Ovary (tissue), 9 donors: ENCODE measurements around the gene GGT7. TPM values are rescaled to one million over a fixed set of nuclear protein-coding genes. Genes with fewer than 3 reads are reported as not detected.

Experiments
- DNase-seq, 5 donors: peaks; one replicate each; pipeline ENCODE4 v3.0.0-alpha.2; 2019 to 2020
- H3K27ac ChIP-seq, 2 donors: fragments of 200-600 bp; one replicate each; pipeline versions ENCODE4 v1.5.1 to v1.8.0; 2019 to 2022
- H3K27me3 ChIP-seq: fragments of 200-600 bp; one replicate; pipeline ENCODE4 v1.8.0; 2022
- H3K36me3 ChIP-seq: fragments of 200-600 bp; sonication (generic); one replicate; pipeline ENCODE4 v1.5.1; 2019
- H3K4me1 ChIP-seq: one replicate; pipeline ENCODE4 v1.8.1; 2013; ENCODE audit warnings: mild to moderate bottlenecking, moderate library complexity; ENCODE audit not compliant: insufficient read depth
- H3K4me3 ChIP-seq: fragments of 200-600 bp; sonication (generic); one replicate; pipeline ENCODE4 v1.5.1; 2017
- H3K9me3 ChIP-seq, 2 donors: fragments of 200-600 bp in 1 of 2; sonication (generic) in 1 of 2; one replicate each; pipeline versions ENCODE4 v1.5.1 to v1.8.1; 2013 to 2019; ENCODE audit warnings: mild to moderate bottlenecking in 1 of 2, moderate library complexity in 1 of 2
- CTCF ChIP-seq, 3 donors: fragments of 450-650 bp in 2 of 3; fragments of 200-600 bp in 1 of 3; IDR thresholded peaks; one replicate each; pipeline versions ENCODE4 v1.5.1 to v1.8.0; 2016 to 2022; ENCODE audit warnings: antibody characterized with exemption in 3 of 3, mild to moderate bottlenecking in 1 of 3
- EP300 ChIP-seq: sonication (generic); formaldehyde crosslinking; IDR thresholded peaks from one replicate; pipeline ENCODE4 v1.6.1; 2017; ENCODE audit warnings: antibody characterized with exemption
- POLR2A ChIP-seq: fragments of 450-650 bp; IDR thresholded peaks from one replicate; pipeline ENCODE4 v1.6.1; 2017; ENCODE audit warnings: antibody characterized with exemption, mild to moderate bottlenecking, moderate library complexity
- WGBS, 3 donors: extraction: QIAGEN DNeasy Blood & Tissue Kit in 1 of 3; methylation state at CpG; one replicate each; pipeline versions ENCODE4 v1.1.5 to v1.1.7; 2013 to 2017; 5-methylcytosine and 5-hydroxymethylcytosine counted together
- intact Hi-C, 4 donors: fragments of 100-400 bp; cut with DNase I; formaldehyde crosslinking; loops; one replicate each; pipeline versions ENCODE4 v1.11.0 to v1.15.1; 2022 to 2023
- polyA plus RNA-seq, 2 donors: library from polyadenylated mRNA; stranded (reverse); fragments of 200-250 nt in 1 of 2; fragments of 350-450 nt in 1 of 2; fragmentation: Illumina TruSeq in 1 of 2; extraction: RNeasy Lipid Tissue Mini Kit (QIAGEN cat#74804) in 1 of 2; gene quantifications; one replicate each; pipeline ENCODE4 v1.2.3, GENCODE V29; 2013 to 2014
- total RNA-seq, 7 donors: library from RNA; depleted of rRNA in 2 of 7; stranded (reverse); fragments of >200 nt in 2 of 7; fragmentation: NEBNext Ultra II Directional in 3 of 7; extraction: Animal tissue kit (Norgen Biotek cat#: 25700) in 3 of 7; gene quantifications; one replicate each; pipeline versions ENCODE4 v1.1.0 to v1.2.4, GENCODE V29; 2016 to 2023
- donor health status: DM: no; HTN: no; CAD: no; lungs with moderate emphysema.
- donor health status: DM: no; HTN: no; CAD: no.
- donor health status: Bipolar disorder and iron deficiency.
- donor health status: DM: yes; HTN: yes; CAD: no.
- donor health status: DM: no; HTN: no; CAD: no.
- donor health status: DM: yes; HTN: yes; CAD: no.

GGT7 gene
- total and polyA plus RNA-seq, 9 donors: 4.4 to 30.3 (median 18.8) TPM

DNA sequence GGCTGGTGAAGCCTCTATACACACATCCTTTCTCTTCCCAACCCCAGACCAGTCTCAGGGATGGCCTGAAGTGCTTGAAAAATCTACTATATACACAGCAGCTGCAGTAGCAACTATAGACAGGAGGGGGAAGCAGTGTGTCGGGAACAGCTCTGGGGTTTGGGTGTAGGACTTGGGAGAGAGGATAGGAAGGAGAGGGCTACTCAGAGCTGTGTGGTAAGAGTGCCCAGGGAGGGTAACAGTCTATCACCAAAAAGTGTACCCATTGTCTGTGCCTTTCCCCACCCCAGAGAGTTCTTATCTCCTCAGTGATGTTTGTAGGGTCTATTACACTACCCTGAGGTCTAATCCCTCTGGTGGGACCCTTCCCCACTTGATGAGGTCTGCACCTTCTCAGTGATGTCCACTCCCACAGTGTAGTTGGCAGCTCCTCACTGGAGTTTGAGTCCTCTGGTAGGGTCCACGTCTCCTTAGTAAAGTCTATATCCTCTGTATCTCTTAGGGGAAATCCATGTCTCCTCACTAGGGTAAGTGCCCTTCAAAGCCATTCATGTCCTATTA lies 1.5 kb upstream of the GGT7 start:
- TF ChIP-seq POLR2A: no peak
- TF ChIP-seq EP300: no peak
- TF ChIP-seq CTCF (IDR thresholded peaks at IDR 0.05): peak; percentile 65 to 90 (median 84)
- Histone ChIP-seq H3K27me3 (no peaks in the 10 kb centered on the region), H3K36me3 (no peaks in the 10 kb centered on the region), H3K4me3 (no peak overlapping the region), H3K9me3 (no peaks in the 10 kb centered on the region), H3K4me1 (peaks cover 9% of the 10 kb centered on the region), H3K27ac (no peak overlapping the region)
- 25 to 31% (median 31%) methylated on average over 2 of the region's 2 CpGs for WGBS, 3 donors
- DNase-seq: peak; percentile 73 to 85 (median 76)
- intact Hi-C loops: loop anchor here (2.0 to 5.0 kb wide), 3 partner anchors 81 to 218 kb away; partner anchors contain the start of genes GSS (in 4 of the 4), MYH7B (in 4 of the 4) and TRPC4AP (in 2 of the 4)

DNA sequence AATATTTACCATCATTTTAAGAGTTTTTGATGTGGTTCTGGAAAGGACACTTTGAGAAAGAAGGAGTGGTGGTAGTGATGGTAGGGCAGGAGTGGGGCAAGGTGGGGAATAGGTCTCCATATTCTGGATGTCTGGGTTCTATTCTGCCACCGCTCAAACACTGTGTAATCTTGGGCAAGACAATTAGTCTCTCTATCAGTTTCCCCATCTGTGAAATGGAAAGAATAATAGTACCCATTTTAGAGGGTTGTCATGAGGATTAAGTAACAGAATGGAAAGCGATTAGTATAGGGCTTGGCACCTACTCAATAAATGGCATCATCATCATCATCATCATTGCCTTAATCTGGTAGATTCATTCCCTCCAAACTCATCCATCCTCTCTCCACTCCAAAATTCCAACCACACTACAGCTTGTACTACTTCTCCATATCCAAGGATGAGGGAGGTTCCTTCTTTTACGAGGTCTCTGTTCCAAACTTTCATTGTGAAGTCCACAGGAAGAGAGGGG lies 982 bp upstream of the GGT7 start:
- H3K9me3 ChIP-seq: no peaks in the 10 kb centered on the region
- TF ChIP-seq EP300 (no peak), POLR2A (no peak), CTCF (IDR thresholded peaks at IDR 0.05) (no peak)
- H3K36me3 ChIP-seq: no peaks in the 10 kb centered on the region
- intact Hi-C loops: loop anchor here (2.0 to 5.0 kb wide), 3 partner anchors 81 to 219 kb away; partner anchors contain the start of genes GSS (in 4 of the 4), MYH7B (in 4 of the 4) and TRPC4AP (in 2 of the 4)
- H3K27me3 ChIP-seq: no peaks in the 10 kb centered on the region
- WGBS, 3 donors: 50 to 54% (median 51%) methylated on average over 3 of the region's 3 CpGs
- H3K4me1 ChIP-seq: peaks cover 9% of the 10 kb centered on the region
- peak overlapping the region in 1 of 2 donors; percentile 24 for H3K27ac ChIP-seq
- DNase-seq: no peak
- no peak overlapping the region for H3K4me3 ChIP-seq

- peaks cover 5% of the 10 kb centered on the region for H3K4me1 ChIP-seq
- no peaks in the 10 kb centered on the region for H3K27me3 ChIP-seq
- intact Hi-C loops: loop anchor here in 3 of 4 donors (5.0 kb wide), 2 partner anchors 85 to 220 kb away; partner anchors contain the start of genes GSS (in 3 of the 3), MYH7B (in 3 of the 3) and TRPC4AP (in 2 of the 3)
- peak overlapping the region; percentile 57 for H3K4me3 ChIP-seq
- no peaks in the 10 kb centered on the region for H3K9me3 ChIP-seq
- H3K27ac ChIP-seq: peak overlapping the region; percentile 42 to 52
- TF ChIP-seq POLR2A (no peak), CTCF (IDR thresholded peaks at IDR 0.05) (no peak), EP300 (no peak)
- DNase-seq: no peak
- 42 to 46% (median 46%) methylated on average over 10 of the region's 10 CpGs for WGBS, 3 donors
- no peaks in the 10 kb centered on the region for H3K36me3 ChIP-seq
Observed at GRCh38 chr20:34871966-34872621, 562 bp downstream of the GGT7 start.

- H3K9me3 ChIP-seq: no peaks in the 10 kb centered on the region
- intact Hi-C loops: loop anchor here in 3 of 4 donors (5.0 kb wide), 2 partner anchors 86 to 221 kb away; partner anchors contain the start of genes GSS (in 3 of the 3), MYH7B (in 3 of the 3) and TRPC4AP (in 2 of the 3)
- H3K27ac ChIP-seq: no peak overlapping the region
- H3K27me3 ChIP-seq: no peaks in the 10 kb centered on the region
- DNase-seq: no peak
- WGBS, 3 donors: 95 to 96% (median 95%) methylated on average over 7 of the region's 7 CpGs
- H3K4me1 ChIP-seq: peaks cover 5% of the 10 kb centered on the region
- H3K4me3 ChIP-seq: peak overlapping the region; percentile 57
- TF ChIP-seq EP300 (no peak), POLR2A (no peak), CTCF (IDR thresholded peaks at IDR 0.05) (no peak)
- no peaks in the 10 kb centered on the region for H3K36me3 ChIP-seq
Observed at GRCh38 chr20:34871320-34871926, 1.2 kb downstream of the GGT7 start.
